Smooth muscle cell (in vitro differentiated cells): Measurements from ENCODE around the gene GMEB2. TPM values are rescaled to one million over a fixed set of nuclear protein-coding genes. Genes with fewer than 3 reads are reported as not detected.

Experiments
- DNase-seq: peaks from one replicate; lab custom pipeline; 2025; ENCODE audit not compliant: unreplicated experiment; lab: John Stamatoyannopoulos, UW
- H2AFZ ChIP-seq: fragments of 200-600 bp; sonication (generic); 2 replicates; pipeline ENCODE4 v1.6.0; 2016; ENCODE audit warnings: antibody characterized with exemption, low read depth, mild to moderate bottlenecking
- H3F3A ChIP-seq: fragments of 200-600 bp; sonication (generic); 2 replicates; pipeline ENCODE4 v1.6.0; 2017; ENCODE audit warnings: antibody characterized with exemption, low read depth
- H3K27ac ChIP-seq: fragments of 200-600 bp; sonication (generic); 2 replicates; pipeline ENCODE4 v1.5.1; 2016; ENCODE audit warnings: low read depth, mild to moderate bottlenecking
- H3K27me3 ChIP-seq: fragments of 200-600 bp; sonication (generic); 2 replicates; pipeline ENCODE4 v1.6.1; 2016; ENCODE audit warnings: low read depth, mild to moderate bottlenecking
- H3K36me3 ChIP-seq: fragments of 200-600 bp; sonication (generic); 2 replicates; pipeline ENCODE4 v1.5.1; 2016; ENCODE audit warnings: low read depth
- H3K4me1 ChIP-seq: fragments of 200-600 bp; sonication (generic); 2 replicates; pipeline ENCODE4 v1.5.1; 2016; ENCODE audit warnings: low read depth
- H3K4me2 ChIP-seq: fragments of 200-600 bp; sonication (generic); 2 replicates; pipeline ENCODE4 v1.6.0; 2016; ENCODE audit warnings: mild to moderate bottlenecking
- H3K4me3 ChIP-seq: fragments of 200-600 bp; sonication (generic); 2 replicates; pipeline ENCODE4 v1.5.1; 2016; ENCODE audit warnings: mild to moderate bottlenecking
- H3K79me2 ChIP-seq: fragments of 200-600 bp; sonication (generic); 2 replicates; pipeline ENCODE4 v1.6.0; 2016; ENCODE audit warnings: low read depth, mild to moderate bottlenecking
- H3K9ac ChIP-seq: fragments of 200-600 bp; sonication (generic); 2 replicates; pipeline ENCODE4 v1.6.0; 2016; ENCODE audit warnings: low read depth
- H3K9me3 ChIP-seq: fragments of 200-600 bp; sonication (generic); replicated peaks from 2 replicates; pipeline ENCODE4 v1.5.1; 2016; ENCODE audit warnings: low read depth
- H4K20me1 ChIP-seq: fragments of 200-600 bp; sonication (generic); 2 replicates; pipeline ENCODE4 v1.6.0; 2016; ENCODE audit warnings: low read depth
- WGBS: methylation state at CpG from one replicate; pipeline ENCODE4 v1.1.7; 2016; ENCODE audit warnings: low lambda C conversion rate; 5-methylcytosine and 5-hydroxymethylcytosine counted together
- polyA plus RNA-seq: library from polyadenylated mRNA; unstranded; fragments of >200 nt; fragmentation: Nextera tagmentation; extraction: Ambion mirVana; gene quantifications from 2 replicates; pipeline ENCODE4 v1.2.1, GENCODE V29; 2016
- total RNA-seq: library from RNA; depleted of rRNA; stranded (reverse); fragments of >200 nt; gene quantifications from 2 replicates; pipeline ENCODE4 v1.2.3, GENCODE V29; 2014
- TF ChIP-seq, protein P1 (sequence below): fragments of 200-600 bp; sonication (generic); IDR thresholded peaks from 2 replicates; pipeline ENCODE4 v1.5.1; 2017; ENCODE audit warnings: borderline replicate concordance, mild to moderate bottlenecking, antibody characterized with exemption; ENCODE audit not compliant: insufficient read depth, poor library complexity, severe bottlenecking

Gene GMEB2
- total and polyA plus RNA-seq, 2 experiments from 2014 or later = 8.9 to 11.3 TPM

GRCh38 chr20:63589261-63590217, 37.4 kb downstream of the GMEB2 start:
- Histone ChIP-seq H3K4me1 (no peaks in the 10 kb centered on the region), H3K27ac (no peak overlapping the region), H3K9me3 (no peaks in the 10 kb centered on the region), H3K4me2 (no peak overlapping the region), H2AFZ (no peak overlapping the region), H4K20me1 (no peaks in the 10 kb centered on the region), H3F3A (no peaks in the 10 kb centered on the region), H3K4me3 (no peak overlapping the region), H3K36me3 (no peaks in the 10 kb centered on the region), H3K27me3 (no peaks in the 10 kb centered on the region), H3K9ac (no peak overlapping the region), H3K79me2 (no peaks in the 10 kb centered on the region)
- DNase-seq = no peak
- TF ChIP-seq, protein P1, sequence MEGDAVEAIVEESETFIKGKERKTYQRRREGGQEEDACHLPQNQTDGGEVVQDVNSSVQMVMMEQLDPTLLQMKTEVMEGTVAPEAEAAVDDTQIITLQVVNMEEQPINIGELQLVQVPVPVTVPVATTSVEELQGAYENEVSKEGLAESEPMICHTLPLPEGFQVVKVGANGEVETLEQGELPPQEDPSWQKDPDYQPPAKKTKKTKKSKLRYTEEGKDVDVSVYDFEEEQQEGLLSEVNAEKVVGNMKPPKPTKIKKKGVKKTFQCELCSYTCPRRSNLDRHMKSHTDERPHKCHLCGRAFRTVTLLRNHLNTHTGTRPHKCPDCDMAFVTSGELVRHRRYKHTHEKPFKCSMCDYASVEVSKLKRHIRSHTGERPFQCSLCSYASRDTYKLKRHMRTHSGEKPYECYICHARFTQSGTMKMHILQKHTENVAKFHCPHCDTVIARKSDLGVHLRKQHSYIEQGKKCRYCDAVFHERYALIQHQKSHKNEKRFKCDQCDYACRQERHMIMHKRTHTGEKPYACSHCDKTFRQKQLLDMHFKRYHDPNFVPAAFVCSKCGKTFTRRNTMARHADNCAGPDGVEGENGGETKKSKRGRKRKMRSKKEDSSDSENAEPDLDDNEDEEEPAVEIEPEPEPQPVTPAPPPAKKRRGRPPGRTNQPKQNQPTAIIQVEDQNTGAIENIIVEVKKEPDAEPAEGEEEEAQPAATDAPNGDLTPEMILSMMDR = no peak
- WGBS = 96% methylated on average over 38 of the region's 38 CpGs

DNA sequence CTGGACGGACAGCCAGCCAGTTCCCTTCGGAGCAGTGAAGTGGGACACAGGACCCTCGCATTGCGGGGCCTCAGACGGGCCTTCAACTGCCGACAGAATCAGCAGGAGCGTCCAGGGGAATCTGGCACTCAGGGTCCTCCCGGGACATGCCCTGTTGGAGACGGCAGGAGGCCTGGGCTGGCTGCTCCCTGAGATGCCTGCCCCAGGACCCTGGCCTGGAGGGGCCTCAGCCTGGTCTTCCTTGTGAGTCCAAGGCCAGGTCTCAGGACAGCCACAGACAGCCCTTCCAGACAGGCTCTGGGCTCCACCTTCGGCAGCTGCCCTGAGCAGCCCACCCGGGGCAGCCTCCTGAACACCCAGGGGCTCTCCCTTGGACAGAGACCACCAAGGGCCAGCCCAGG, 38.3 kb downstream of the GMEB2 start:
- no peak overlapping the region for H3K27ac ChIP-seq
- no peak overlapping the region for H3K9ac ChIP-seq
- H2AFZ ChIP-seq = no peak overlapping the region
- H3K36me3 ChIP-seq = no peaks in the 10 kb centered on the region
- H3K27me3 ChIP-seq = no peaks in the 10 kb centered on the region
- no peaks in the 10 kb centered on the region for H3K79me2 ChIP-seq
- no peak overlapping the region for H3K4me3 ChIP-seq
- H3K4me2 ChIP-seq = no peak overlapping the region
- TF ChIP-seq, protein P1 = no peak
- DNase-seq = no peak
- H4K20me1 ChIP-seq = no peaks in the 10 kb centered on the region
- no peaks in the 10 kb centered on the region for H3F3A ChIP-seq
- 96% methylated on average over 11 of the region's 11 CpGs for WGBS
- H3K4me1 ChIP-seq = no peaks in the 10 kb centered on the region
- H3K9me3 ChIP-seq = no peaks in the 10 kb centered on the region

- Histone ChIP-seq H3K9me3 (no peaks in the 10 kb centered on the region), H3K27ac (no peak overlapping the region), H3K9ac (no peak overlapping the region), H3K4me1 (no peaks in the 10 kb centered on the region), H3K36me3 (no peaks in the 10 kb centered on the region), H2AFZ (no peak overlapping the region), H3K4me2 (no peak overlapping the region), H3K4me3 (no peak overlapping the region), H3F3A (no peaks in the 10 kb centered on the region), H4K20me1 (no peaks in the 10 kb centered on the region), H3K79me2 (no peaks in the 10 kb centered on the region), H3K27me3 (no peaks in the 10 kb centered on the region)
- DNase-seq = no peak
- WGBS = 92% methylated on average over 19 of the region's 19 CpGs
- TF ChIP-seq, protein P1 = no peak
Observed at GRCh38 chr20:63587776-63588591, 38.9 kb downstream of the GMEB2 start.
